ENCODE results near the gene SYNGR3.
"Not testable (repeated sequence)": the region's sequence is repeated elsewhere in the genome, so short reads cannot be mapped to it uniquely, and the experiment has no call there.

Gene SYNGR3

DNA sequence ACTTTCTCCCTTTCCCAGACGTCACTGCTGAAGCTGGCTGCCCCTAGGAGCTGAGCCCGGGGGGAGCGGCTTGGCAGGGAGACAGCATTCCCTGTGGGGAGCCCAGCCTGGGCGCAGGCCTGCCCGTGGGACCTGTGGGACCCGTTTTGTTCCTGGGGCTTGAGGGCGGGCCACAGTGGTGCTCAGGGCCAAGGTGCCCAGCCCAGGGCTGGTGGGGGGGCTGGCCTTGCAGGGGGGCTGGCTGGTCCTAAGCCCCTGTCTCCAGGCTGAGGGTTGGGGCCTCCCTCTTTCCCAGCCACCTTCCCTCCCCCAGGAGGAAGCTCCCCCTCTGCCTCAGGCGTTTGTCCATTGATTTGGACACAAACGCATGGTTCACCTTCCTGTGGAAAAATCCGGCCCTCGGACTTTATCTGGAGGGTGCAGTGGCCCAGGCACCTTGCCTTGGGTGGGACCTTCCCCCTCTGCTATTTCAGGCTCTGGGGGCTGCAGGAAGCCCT is 41.4 kb downstream of the SYNGR3 start:
- peaks cover 14% of the 10 kb centered on the region for H3K36me3 ChIP-seq
- H3K27me3 ChIP-seq (ENCODE audit: insufficient read depth, low read depth, severe bottlenecking): no peaks in the 10 kb centered on the region
- TF ChIP-seq, protein P1, sequence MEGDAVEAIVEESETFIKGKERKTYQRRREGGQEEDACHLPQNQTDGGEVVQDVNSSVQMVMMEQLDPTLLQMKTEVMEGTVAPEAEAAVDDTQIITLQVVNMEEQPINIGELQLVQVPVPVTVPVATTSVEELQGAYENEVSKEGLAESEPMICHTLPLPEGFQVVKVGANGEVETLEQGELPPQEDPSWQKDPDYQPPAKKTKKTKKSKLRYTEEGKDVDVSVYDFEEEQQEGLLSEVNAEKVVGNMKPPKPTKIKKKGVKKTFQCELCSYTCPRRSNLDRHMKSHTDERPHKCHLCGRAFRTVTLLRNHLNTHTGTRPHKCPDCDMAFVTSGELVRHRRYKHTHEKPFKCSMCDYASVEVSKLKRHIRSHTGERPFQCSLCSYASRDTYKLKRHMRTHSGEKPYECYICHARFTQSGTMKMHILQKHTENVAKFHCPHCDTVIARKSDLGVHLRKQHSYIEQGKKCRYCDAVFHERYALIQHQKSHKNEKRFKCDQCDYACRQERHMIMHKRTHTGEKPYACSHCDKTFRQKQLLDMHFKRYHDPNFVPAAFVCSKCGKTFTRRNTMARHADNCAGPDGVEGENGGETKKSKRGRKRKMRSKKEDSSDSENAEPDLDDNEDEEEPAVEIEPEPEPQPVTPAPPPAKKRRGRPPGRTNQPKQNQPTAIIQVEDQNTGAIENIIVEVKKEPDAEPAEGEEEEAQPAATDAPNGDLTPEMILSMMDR (IDR thresholded peaks at IDR 0.05; ENCODE audit: low read depth, low read length): no peak
- no peak for DNase-seq
- H3K27ac ChIP-seq: no peak overlapping the region
- no peaks in the 10 kb centered on the region for H3K9me3 ChIP-seq (ENCODE audit: severe bottlenecking)
- no peak overlapping the region for H3K4me3 ChIP-seq (ENCODE audit: low read depth, low read length)

DNA sequence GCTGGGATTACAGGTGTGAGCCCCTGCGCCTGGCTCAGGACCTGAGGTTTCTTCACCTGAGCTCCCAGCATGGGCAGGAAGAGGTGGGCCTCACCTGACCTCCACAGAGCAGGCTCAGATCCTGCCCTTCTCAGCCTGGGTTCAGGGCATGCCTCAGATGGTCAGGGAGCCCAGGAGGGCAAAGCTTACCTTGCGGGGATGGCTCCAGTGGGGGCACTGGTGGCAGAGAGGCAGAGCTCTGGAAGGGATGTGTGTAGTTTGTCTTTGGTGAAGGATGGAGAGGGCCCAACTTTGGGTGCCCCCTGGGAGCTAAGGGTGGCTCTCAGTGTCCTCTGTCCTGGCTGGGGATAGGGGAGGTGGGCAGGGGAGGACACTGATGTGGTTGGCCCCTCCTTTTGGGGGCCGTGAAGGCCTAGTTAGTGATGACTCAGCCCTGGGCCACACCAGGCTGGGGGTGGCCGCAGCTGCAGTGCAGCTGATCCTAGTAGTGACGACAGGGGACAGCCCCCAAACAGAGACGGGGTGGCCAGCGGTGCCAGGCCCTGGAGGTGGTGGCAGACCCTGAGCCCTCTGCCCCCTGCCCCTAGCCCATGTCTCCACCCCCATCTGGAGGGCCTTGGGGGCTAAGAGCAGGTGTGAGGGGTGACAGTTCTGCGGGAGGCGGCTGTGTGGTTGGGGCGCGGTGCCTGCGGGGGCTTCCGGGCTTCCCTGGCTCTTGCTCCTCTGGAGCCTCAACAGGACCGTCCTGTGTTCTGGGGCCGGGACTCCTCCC is 42.7 kb downstream of the SYNGR3 start:
- no peaks in the 10 kb centered on the region for H3K9me3 ChIP-seq (ENCODE audit: severe bottlenecking)
- peaks cover 20% of the 10 kb centered on the region for H3K36me3 ChIP-seq
- no peak overlapping the region for H3K27ac ChIP-seq
- no peak for DNase-seq
- TF ChIP-seq, protein P1 (IDR thresholded peaks at IDR 0.05; ENCODE audit: low read depth, low read length): no peak
- H3K4me3 ChIP-seq (ENCODE audit: low read depth, low read length): no peak overlapping the region
- no peaks in the 10 kb centered on the region for H3K27me3 ChIP-seq (ENCODE audit: insufficient read depth, low read depth, severe bottlenecking)

DNA sequence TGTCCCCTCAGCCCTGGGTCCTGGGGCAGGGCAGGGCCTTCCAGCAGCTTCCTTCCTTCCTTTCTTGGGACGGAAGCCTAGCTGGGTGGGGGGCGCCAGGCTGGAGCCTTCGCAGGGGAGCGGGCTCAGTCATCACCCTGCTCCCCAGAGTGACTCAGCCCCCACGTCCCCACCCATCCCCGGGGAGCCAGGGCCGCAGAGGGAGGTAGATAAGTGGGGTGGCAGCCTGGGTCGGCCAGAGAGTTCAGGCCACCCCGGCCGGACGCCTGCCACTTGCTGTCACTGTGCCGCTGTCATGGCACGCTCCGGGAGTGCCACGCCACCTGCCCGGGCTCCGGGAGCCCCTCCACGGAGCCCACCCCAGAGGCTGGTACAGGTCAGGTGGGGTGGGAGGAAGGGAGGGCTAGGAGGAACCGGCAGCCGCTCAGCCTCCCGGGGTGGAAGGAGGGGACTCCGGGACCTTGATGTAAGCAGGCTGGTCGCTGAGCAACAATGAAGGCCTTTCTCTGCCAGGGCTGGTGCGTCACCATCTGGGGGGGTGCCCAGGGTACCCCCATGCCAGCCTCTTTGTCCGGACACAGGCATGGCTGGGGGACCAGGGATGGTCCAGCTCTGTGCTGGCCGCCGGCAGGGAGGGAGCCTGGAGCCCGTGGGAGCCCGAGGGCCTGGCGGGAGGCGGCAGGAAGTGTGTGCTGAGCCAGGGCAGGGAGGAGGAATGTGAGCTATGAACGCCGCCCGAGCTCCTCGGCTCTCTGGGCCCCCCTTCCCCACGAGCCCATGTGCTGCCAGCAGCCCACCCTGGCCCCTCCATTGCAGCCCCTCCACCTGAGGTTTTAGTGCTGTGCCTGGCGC is 43.5 kb downstream of the SYNGR3 start:
- TF ChIP-seq, protein P1 (IDR thresholded peaks at IDR 0.05; ENCODE audit: low read depth, low read length): no peak
- DNase-seq: no peak
- H3K27me3 ChIP-seq (ENCODE audit: insufficient read depth, low read depth, severe bottlenecking): no peaks in the 10 kb centered on the region
- no peaks in the 10 kb centered on the region for H3K9me3 ChIP-seq (ENCODE audit: severe bottlenecking)
- no peak overlapping the region for H3K4me3 ChIP-seq (ENCODE audit: low read depth, low read length)
- no peak overlapping the region for H3K27ac ChIP-seq
- peaks cover 26% of the 10 kb centered on the region for H3K36me3 ChIP-seq

DNA sequence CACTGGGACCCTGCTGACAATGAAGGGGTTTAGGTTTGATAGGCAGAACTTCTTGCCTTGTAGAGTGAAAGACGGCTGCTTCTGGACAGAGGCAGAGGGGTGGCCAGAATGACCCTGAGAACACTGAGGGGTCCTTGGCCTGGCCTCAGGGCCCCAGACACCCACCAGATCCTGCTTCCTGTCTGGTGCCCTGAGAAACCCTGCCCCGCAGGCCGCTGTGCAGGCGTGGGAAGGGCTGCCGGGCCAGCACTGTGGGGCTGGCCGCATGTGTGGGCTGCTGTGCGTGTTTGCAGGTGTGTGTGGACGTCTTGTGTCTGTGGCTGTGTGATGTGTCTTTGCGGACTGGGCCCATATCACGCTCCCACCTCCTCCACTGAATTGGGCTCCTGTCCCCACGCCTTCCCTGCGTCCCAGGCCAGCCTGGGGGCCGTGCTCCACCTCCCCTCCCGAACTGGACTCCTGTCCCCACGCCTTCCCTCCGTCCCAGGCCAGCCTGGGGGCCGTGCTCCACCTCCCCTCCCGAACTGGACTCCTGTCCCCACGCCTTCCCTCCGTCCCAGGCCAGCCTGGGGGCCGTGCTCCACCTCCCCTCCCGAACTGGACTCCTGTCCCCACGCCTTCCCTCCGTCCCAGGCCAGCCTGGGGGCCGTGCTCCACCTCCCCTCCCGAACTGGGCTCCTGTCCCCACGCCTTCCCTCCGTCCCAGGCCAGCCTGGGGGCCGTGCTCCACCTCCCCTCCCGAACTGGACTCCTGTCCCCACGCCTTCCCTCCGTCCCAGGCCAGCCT is 44.3 kb downstream of the SYNGR3 start:
- H3K36me3 ChIP-seq: peaks cover 30% of the 10 kb centered on the region
- H3K27ac ChIP-seq; H3K9me3 ChIP-seq (ENCODE audit: severe bottlenecking); H3K4me3 ChIP-seq (ENCODE audit: low read depth, low read length); H3K27me3 ChIP-seq (ENCODE audit: insufficient read depth, low read depth, severe bottlenecking); DNase-seq: not testable (repeated sequence)

DNA sequence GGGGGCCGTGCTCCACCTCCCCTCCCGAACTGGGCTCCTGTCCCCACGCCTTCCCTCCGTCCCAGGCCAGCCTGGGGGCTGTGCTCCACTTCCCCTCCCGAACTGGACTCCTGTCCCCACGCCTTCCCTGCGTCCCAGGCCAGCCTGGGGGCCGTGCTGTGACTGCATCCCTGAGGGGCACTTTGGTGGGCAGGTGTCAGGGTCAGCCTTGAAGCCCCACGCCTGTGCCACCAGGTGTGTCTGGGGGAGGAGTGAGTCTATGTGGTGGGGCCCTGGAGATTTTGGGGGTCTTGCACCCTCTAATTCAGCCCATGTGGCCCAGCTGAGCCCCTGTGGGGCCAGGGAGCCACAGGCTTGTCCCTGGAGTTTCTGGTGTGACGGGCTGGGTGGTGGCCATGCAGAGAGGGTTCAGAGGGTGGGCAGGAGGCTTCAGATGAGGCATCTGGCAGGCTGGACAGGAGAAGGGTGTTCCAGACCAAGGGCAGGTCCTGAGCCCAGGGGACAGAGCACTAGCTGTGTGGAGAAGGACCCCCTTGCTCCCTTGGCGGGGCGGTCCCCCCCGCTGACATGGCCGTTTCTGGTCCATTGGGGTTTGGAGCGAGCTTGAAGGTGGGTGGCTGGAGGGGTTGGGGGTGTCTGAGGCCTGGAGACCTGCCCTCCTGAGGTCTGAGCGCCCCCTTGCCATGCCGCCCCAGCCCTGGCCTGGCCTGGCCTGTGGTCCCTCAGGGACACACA is 45.1 kb downstream of the SYNGR3 start:
- Histone ChIP-seq H3K4me3 (ENCODE audit: low read depth, low read length) (no peak overlapping the region), H3K27me3 (ENCODE audit: insufficient read depth, low read depth, severe bottlenecking) (no peaks in the 10 kb centered on the region), H3K36me3 (peaks cover 30% of the 10 kb centered on the region), H3K9me3 (ENCODE audit: severe bottlenecking) (no peaks in the 10 kb centered on the region), H3K27ac (no peak overlapping the region)
- TF ChIP-seq, protein P1 (IDR thresholded peaks at IDR 0.05; ENCODE audit: low read depth, low read length): no peak
- DNase-seq: no peak

All from WERI-Rb-1 (cell line).